ENCODE data around the gene DDX10. TPM values are rescaled to one million over a fixed set of nuclear protein-coding genes. Genes with fewer than 3 reads are reported as not detected.

Gene DDX10
- total RNA-seq, 1 experiment from 2014 or later: 38.7 TPM

DNA sequence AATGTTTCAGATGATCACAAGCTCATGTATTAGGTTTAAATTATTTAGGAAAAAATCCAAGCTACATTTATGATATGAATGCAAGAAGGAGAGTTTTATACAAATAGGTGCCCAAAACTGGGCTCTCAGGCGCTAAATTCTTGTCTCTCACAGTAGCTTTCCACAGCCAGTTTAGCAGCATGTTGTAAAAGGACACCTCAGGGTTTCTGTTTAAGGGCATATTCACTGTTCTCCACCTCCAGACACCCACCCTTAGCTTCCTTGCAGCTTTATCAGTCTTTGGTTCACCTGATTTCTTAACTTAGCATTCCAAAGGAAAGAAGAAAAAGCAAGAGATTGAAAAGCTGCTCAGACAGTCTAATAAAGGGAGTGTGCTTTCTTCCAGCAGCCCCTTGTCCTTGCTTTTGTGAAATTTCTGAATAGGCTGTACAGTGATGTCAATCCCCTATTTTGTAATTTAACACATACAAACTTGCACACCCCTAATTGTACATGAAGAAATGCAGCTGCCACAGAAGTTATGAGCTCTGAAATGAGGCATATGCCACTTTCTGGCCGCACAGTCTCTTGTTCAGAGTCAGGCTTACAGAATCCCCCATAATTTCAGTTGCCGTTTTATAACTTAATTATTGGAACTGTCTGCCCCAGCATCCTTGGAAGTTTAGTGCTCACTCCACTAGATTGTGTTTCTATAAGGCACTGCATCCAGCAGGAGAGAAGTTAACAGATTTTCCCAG lies 262.1 kb downstream of the DDX10 start:
- H3K27me3 ChIP-seq (ENCODE audit: control insufficient read depth, insufficient read depth, low read length): no peaks in the 10 kb centered on the region
- no peak overlapping the region for H3K4me3 ChIP-seq (ENCODE audit: insufficient read depth, low read depth, low read length)
- no peaks in the 10 kb centered on the region for H3K36me3 ChIP-seq (replicated peaks; ENCODE audit: control insufficient read depth, insufficient read depth, low read length)
- no peak for DNase-seq

DNA sequence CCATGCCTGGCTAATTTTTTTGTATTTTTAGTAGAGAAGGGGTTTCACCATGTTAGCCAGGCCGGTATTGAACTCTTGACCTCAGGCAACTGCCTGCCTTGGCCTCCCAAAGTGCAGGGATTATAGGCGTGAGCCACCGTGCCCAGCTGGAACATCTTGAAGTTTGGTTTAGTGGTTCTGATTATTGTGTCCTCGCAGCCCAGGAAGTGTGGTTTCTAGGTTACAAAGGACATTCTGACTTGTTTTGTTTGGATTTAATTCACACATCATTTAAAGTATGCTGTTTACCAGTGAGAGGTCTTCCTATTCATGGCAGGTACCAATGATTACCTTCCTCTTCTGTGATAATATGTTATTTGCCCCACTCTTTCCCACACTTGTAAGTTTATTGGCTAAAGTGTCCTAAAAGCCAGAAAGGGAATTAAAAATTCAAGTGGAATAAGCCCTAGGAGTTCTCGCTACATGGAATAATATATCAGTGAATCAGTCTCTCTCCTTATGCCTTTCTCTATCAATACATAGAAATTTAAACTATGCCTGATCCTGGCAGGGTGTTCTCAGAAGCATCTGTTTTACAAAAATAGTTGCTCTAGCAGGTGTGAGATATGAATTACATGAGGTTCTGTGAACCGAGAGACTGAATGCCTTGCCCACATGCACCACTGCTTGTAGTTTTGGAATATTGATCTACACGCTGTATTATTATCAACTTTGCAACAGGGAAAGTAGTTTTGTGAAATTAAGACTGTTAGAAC lies 263.1 kb downstream of the DDX10 start:
- Histone ChIP-seq H3K4me3 (ENCODE audit: insufficient read depth, low read depth, low read length) (no peak overlapping the region), H3K36me3 (replicated peaks; ENCODE audit: control insufficient read depth, insufficient read depth, low read length) (no peaks in the 10 kb centered on the region), H3K27me3 (ENCODE audit: control insufficient read depth, insufficient read depth, low read length) (no peaks in the 10 kb centered on the region)
- no peak for DNase-seq

DNA sequence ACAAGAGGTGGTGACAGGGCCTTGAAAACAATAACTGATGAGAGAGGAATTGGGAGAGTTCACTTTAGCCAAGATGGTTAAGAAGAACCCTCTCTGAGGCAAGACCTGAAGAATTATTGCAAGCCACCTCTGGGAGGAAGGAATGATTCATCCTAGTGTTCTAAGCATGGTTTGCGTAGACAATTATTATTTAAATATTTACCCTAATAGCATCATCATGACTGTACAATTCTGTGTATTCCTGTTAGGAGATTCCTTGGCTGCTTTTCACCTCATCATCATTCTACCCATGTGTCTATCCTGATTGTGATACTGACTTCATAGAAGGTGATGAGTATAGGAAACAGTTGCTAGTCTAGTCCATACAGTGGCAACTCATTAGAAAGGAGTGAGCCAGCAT lies 264.4 kb downstream of the DDX10 start:
- no peak overlapping the region for H3K4me3 ChIP-seq (ENCODE audit: insufficient read depth, low read depth, low read length)
- no peak for DNase-seq
- H3K27me3 ChIP-seq (ENCODE audit: control insufficient read depth, insufficient read depth, low read length): no peaks in the 10 kb centered on the region
- no peaks in the 10 kb centered on the region for H3K36me3 ChIP-seq (replicated peaks; ENCODE audit: control insufficient read depth, insufficient read depth, low read length)

DNA sequence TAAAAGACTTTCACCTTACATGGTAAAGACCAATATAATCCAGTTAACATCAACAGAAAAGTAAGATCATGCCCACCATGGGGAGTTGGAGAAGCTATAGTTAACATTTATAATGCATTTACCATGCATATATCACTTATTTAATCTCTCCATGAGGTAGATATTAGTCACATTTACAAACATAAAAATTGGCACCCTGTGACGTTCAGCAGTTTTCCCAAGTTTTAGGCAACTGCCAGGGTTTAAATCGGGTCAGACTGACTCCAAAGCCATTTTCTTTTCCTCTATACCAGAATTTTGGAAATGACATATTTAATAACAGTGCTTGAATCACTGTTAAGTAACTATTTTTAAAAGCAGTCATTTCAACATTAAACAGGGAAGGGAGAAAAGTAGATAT lies 266.3 kb downstream of the DDX10 start:
- Histone ChIP-seq H3K27me3 (ENCODE audit: control insufficient read depth, insufficient read depth, low read length) (no peaks in the 10 kb centered on the region), H3K4me3 (ENCODE audit: insufficient read depth, low read depth, low read length) (no peak overlapping the region), H3K36me3 (replicated peaks; ENCODE audit: control insufficient read depth, insufficient read depth, low read length) (no peaks in the 10 kb centered on the region)
- no peak for DNase-seq

DNA sequence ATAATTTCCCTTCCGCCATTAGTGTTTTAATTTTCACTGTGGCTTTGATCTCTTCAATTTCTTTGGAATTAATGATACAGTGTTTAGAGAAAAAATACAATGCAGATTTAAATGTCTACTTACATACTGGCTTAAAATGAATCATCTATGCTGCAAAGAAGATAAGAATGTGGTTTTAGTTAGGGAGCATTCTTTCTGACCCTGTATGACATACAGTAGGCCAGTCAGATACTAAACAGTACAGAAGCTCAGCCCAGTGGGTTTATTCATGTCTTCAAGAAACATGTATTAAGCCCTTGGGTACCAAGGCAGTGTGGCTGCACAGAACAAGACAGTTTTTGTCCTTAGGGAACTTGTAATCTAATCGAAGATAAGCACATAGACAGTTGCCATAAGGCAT lies 268.8 kb downstream of the DDX10 start:
- H3K36me3 ChIP-seq (replicated peaks; ENCODE audit: control insufficient read depth, insufficient read depth, low read length): no peaks in the 10 kb centered on the region
- H3K4me3 ChIP-seq (ENCODE audit: insufficient read depth, low read depth, low read length): no peak overlapping the region
- DNase-seq: no peak
- H3K27me3 ChIP-seq (ENCODE audit: control insufficient read depth, insufficient read depth, low read length): no peaks in the 10 kb centered on the region

DNA sequence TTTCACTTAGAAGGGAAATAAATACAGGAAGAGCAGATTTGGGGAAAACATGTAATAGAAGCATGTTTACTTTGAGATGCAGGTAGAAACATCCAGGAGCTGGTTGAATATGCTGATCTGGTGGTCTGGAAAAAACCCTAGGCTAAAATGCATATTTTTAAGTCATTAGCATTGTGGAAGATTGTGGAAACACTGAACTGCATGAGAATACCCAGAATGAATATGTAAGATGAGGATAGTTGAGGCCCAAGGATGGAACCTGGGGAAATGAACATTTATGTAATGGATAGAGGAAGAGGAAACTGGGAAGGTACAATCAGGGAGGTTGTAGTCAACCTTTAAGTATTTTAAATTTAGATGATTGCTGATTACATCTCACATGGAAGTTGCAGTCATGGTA lies 269.4 kb downstream of the DDX10 start:
- Histone ChIP-seq H3K4me3 (ENCODE audit: insufficient read depth, low read depth, low read length) (no peak overlapping the region), H3K27me3 (ENCODE audit: control insufficient read depth, insufficient read depth, low read length) (no peaks in the 10 kb centered on the region), H3K36me3 (replicated peaks; ENCODE audit: control insufficient read depth, insufficient read depth, low read length) (no peaks in the 10 kb centered on the region)
- DNase-seq: no peak

DNA sequence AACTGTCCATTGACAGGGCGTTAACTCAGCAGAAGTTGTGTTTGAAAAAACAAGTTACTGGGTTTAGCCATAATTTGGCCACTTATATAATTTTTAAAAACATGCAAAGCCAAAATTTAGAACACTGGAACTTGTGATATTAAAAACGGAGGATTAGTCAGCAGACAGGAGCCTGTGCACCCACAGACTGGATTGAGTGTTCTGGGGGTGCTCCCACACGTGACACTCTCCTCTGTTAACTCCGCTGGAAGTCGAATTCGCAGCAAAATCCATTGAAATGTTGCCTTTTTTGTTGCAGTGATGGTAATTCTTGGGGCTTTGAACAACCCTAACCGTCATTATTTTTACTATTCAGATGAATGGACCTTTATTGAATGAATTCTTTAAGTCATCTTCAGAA lies 269.8 kb downstream of the DDX10 start:
- DNase-seq: no peak
- H3K36me3 ChIP-seq (replicated peaks; ENCODE audit: control insufficient read depth, insufficient read depth, low read length): no peaks in the 10 kb centered on the region
- no peak overlapping the region for H3K4me3 ChIP-seq (ENCODE audit: insufficient read depth, low read depth, low read length)
- H3K27me3 ChIP-seq (ENCODE audit: control insufficient read depth, insufficient read depth, low read length): no peaks in the 10 kb centered on the region

DNA sequence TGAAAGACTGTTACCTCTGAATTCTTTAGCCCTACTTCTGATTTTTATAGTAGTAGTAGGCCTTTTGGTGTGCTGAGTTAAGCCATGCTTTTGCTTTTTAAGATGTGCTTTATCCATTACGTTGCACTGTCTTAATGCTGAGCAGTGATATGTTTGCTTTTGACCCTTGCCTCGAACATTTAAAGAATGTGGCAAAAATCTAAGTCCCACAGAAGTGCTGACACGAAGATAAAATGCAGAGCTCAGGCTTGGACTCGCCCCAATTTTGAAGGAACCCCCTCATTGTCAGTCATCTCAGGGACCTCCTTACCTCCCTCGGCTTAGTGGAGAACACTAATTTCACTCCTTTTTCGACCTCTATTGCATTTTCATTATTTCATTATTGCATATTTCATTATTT lies 272.9 kb downstream of the DDX10 start:
- Histone ChIP-seq H3K4me3 (ENCODE audit: insufficient read depth, low read depth, low read length) (no peak overlapping the region), H3K36me3 (replicated peaks; ENCODE audit: control insufficient read depth, insufficient read depth, low read length) (no peaks in the 10 kb centered on the region; the same call in 1 of the 2 replicates), H3K27me3 (ENCODE audit: control insufficient read depth, insufficient read depth, low read length) (no peaks in the 10 kb centered on the region)
- DNase-seq: no peak

DNA sequence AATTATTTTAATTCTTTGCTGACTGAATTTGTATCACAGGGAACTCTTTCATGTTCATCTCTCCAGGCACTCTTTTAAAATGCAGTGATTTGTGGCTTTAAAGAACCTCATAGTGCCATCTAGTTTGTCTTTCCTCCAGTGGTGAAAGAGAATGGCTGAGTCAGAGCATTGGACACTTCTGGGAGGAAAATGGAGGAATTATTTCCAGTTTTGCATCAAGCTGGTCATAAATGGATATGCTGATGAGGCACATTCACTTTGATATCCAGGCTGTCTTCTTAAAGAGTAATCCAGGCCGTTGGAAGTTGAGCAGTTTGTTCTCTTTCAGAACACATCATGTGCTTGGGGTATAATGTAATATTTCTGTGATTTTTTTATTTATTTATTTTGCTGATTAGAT lies 273.7 kb downstream of the DDX10 start:
- Histone ChIP-seq H3K27me3 (ENCODE audit: control insufficient read depth, insufficient read depth, low read length) (no peaks in the 10 kb centered on the region), H3K36me3 (replicated peaks; ENCODE audit: control insufficient read depth, insufficient read depth, low read length) (no peaks in the 10 kb centered on the region; the same call in 1 of the 2 replicates), H3K4me3 (ENCODE audit: insufficient read depth, low read depth, low read length) (no peak overlapping the region)
- no peak for DNase-seq

DNA sequence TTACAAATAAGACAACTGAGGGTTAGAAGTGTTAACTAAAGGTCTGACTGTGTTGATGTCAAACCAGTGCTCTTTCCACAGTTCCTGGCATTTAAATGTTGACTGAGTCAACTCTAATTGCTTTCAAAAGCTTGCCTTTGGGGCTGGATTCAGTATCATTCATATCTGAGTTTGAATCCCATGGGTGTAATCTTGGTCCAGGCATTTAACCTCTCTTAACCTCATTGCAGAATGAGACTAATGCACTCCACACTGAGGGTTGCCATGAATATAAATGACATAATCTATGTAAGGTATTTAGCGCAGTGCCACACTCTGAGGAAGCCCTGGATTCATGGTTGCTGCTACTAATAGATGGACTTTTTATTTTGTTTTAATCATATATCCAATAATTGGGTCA lies 274.3 kb downstream of the DDX10 start:
- no peak for DNase-seq
- no peaks in the 10 kb centered on the region for H3K27me3 ChIP-seq (ENCODE audit: control insufficient read depth, insufficient read depth, low read length)

DNA sequence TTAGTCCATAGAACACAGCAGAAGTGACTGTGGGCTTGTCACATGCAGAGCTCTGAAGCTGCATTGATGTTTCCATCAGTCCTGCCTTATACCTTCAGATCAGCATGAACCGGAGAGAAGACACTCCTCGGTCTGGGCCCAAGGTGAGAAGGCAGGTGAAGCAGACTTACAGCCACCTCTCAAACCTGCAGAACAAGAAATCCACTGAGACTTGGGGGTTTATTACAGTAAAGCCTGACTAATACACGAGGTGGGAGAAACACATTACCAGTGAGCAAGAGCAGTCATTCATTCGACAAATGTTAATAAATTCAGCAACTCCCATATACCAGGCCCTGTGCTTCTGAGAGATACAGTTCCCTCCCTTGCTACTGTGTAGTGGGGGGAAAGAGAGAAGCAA lies 279.0 kb downstream of the DDX10 start:
- Histone ChIP-seq H3K4me3 (ENCODE audit: insufficient read depth, low read depth, low read length) (no peak overlapping the region), H3K36me3 (replicated peaks; ENCODE audit: control insufficient read depth, insufficient read depth, low read length) (no peaks in the 10 kb centered on the region; the same call in 1 of the 2 replicates), H3K27me3 (ENCODE audit: control insufficient read depth, insufficient read depth, low read length) (no peaks in the 10 kb centered on the region)
- no peak for DNase-seq

More for the DNA sequence above, 274.3 kb downstream of the DDX10 start:
- Histone ChIP-seq H3K4me3 (ENCODE audit: insufficient read depth, low read depth, low read length) (no peak overlapping the region), H3K36me3 (replicated peaks; ENCODE audit: control insufficient read depth, insufficient read depth, low read length) (no peaks in the 10 kb centered on the region; the same call in 1 of the 2 replicates)

DNA sequence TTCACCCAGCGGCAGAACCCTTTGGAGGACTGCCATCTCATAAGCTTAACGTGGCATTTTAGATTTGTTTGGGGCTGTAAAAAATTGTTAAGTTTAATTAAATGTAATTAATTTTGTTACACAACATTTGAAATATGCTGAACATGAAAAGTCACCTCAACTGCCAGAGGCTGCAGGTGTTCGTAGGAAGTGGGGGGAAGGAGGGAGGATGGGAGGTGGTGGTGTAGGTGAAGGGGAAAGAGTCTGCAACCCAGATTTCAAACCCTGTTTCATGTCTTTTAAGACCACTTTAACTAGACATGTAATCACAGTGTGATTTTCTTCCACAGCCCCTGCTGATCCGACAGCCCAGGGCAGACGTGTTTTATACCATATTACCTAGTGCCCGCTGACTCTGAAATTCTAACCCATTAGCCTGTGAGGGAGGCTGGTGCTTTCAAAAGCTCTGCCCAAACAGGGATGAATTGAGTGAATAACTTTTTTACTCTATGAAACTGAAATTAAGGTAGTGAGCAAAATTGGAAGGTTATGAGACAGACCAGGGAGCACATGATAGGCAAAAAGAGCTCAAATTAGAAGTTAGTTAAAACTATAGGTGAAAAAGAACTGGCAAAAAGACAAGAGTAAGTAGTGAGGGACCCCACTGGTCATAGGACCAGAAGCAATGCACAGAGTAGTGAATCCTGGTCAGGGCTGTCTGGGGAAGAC lies 279.8 kb downstream of the DDX10 start:
- no peak for DNase-seq
- Histone ChIP-seq H3K27me3 (ENCODE audit: control insufficient read depth, insufficient read depth, low read length) (no peaks in the 10 kb centered on the region), H3K36me3 (replicated peaks; ENCODE audit: control insufficient read depth, insufficient read depth, low read length) (no peaks in the 10 kb centered on the region; the same call in 1 of the 2 replicates), H3K4me3 (ENCODE audit: insufficient read depth, low read depth, low read length) (no peak overlapping the region)

DNA sequence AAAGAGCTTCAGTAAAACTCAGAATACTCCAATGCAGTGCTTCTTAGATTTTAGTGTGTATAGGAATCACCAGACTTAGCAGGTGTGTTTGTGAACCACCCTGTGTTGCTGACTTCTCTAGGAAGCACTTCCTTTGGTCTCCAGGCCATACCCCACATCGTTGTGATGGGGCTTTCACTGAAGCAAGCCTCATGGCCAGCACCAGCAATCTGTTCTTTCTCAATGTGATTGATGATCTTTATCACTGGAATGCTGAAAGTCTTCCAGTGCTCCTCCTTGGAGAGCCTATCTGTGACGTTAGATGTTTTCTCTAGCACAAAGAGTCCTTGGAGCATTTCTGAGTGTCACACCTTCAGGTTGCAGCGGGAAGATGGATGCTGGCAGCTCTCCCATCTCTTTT lies 280.5 kb downstream of the DDX10 start:
- Histone ChIP-seq H3K36me3 (replicated peaks; ENCODE audit: control insufficient read depth, insufficient read depth, low read length) (no peaks in the 10 kb centered on the region; the same call in 1 of the 2 replicates), H3K4me3 (ENCODE audit: insufficient read depth, low read depth, low read length) (no peak overlapping the region), H3K27me3 (ENCODE audit: control insufficient read depth, insufficient read depth, low read length) (no peaks in the 10 kb centered on the region)
- no peak for DNase-seq

DNA sequence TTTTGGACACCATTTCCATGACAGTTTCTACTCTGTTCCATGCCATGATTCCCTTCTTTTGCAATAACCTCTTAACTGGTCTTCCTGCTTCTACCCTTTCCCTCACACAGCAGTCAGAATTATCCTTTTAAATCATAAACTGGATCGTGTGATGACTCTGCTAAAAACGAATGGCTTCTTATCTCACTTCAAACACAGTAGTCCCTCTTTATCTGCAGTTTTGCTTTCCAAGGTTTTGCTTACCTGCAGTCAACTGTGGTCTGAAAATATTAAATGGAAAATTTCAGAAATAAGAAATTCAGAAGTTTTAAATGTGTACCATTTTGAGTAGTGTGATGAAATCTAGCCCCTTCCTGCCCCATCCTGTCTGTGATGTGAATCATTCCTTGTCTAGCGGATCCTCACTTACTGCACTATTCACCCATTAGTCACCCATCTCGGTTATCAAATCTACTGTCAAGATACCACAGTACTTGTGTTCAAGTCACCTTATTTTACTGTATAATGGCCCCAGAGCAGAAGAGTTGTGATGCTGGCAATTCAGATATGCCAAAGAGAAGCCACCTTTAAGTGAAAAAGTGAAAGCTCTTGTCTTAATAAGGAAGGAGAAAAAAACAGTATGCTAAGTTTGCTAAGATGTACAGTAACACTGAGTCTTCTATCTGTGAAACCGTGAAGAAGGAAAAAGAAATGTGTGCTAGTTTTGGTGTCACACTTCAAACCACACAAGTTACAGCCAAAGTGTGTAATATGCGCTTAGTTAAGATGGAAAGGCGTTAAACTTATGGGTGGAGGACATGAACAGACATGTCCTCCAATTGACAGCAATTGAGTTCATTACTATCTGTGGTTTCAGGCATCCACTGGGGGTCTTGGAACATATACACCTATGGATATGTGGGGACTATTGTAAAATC lies 283.0 kb downstream of the DDX10 start:
- no peak for DNase-seq
- Histone ChIP-seq H3K36me3 (replicated peaks; ENCODE audit: control insufficient read depth, insufficient read depth, low read length) (no peaks in the 10 kb centered on the region), H3K4me3 (ENCODE audit: insufficient read depth, low read depth, low read length) (no peak overlapping the region), H3K27me3 (ENCODE audit: control insufficient read depth, insufficient read depth, low read length) (no peaks in the 10 kb centered on the region)
